Activated T-cell treated with anti-CD3 and anti-CD28 coated beads for 48 hours (primary cell): ENCODE measurements around the gene FNBP1.
"Not testable (repeated sequence)": the region's sequence is repeated elsewhere in the genome, so short reads cannot be mapped to it uniquely, and the experiment has no call there.

ENCODE experiments used
- DNase-seq: peaks from one replicate; pipeline ENCODE4 v3.0.0-alpha.2; 2020; ENCODE audit warnings: low read depth

The FNBP1 gene

DNA sequence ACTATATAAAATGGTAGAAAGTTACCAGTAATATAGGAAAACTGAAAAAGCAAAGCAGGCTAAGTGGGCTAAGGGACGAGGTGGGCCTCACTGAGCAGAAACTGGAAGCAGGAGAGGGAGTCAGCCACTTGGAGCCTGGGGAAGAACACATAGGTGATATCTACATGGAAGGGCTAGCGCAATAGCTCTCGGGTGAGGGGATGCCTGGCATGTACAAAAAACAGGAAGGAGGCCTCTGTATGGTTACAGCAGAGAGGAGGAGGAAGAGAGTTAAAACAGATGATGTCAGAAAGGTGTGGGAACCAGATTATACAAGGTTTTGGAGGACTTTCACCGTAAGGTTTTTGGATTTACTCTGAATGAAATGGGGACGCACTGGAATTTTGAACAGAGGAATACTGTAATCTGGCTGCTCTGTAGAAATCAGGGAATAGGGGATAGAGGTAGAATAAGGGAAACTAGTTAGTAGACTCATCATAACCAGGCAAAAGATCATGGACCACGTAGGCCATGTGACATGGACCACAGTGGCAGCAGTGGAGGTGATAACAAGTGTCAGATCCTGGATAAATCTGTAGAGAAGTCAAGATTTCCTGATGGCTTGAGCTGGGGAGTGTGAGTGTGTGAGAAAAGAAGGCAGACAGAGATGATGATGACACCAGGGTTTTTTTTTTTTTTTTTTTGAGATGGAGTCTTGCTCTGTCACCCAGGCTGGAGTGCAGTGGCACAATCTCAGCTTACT is 52.5 kb downstream of the FNBP1 start:
- DNase-seq, result no peak

DNA sequence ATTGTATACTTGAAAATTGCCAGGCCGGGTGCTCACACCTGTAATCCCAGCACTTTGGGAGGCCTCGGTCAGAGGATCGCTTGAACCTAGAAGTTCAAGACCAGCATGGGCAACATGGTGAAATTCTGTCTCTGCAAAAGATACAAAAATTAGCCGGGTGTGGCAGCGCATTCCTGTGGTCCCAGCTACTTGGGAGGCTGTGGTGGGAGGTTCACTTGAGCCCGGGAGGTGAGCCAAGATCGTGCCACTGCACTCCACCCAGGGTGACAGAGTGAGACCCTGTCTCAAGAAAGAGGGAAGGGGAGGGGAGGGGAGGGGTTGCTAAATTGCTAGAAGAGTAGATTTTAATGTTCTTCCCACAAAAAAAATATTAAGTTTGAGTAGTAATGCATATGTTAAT is 53.2 kb downstream of the FNBP1 start:
- no peak for DNase-seq

DNA sequence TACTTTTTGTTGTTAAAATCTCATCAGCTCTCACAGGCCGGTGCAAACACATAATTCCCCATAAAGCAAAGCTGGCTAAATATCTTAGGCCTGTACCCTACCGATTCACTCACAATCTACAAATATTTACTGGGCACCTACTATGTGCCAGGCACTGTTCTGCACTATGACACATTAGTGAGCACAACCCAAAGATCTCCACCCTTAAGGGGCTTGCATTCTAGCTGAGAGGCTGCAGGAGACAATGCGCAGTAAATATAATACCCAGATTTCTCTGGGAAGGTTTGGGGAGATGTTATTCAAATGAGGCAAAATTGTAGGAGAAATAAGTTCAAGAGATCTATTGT is 53.7 kb downstream of the FNBP1 start:
- no peak for DNase-seq

DNA sequence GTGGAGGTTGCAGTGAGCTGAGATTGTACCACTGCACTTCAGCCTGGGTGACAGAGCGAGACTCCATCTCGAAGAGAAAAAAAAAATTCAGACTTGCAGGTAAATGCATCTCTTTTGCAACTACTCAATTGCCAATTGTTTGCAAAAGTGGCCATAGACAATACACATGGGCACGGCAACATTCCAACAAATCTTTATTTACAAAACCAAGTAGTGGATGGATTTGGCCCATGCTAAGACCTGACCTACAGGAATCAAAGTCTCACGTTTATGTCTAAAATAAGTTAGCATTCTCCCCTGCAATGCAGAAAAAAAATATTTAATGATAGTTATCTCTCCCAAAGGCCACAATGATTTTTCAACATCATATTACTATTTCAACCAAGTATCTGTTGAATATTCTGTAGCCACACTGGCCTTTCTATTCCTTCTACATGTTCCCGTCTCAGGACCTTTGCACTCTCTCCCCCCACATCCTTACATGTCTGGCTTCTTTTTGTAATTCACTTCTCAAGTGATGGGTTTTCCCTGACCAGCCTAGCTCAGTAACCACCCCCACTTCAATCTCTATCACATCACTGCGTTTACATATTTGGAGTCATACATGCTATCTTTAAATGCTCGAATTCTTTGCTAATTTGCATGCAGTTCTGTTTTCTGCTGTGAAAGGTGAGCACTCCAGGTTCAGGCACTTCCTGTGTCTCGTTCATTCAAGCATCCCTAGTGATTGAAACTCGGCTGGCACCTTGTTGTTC is 54.2 kb downstream of the FNBP1 start:
- no peak for DNase-seq

DNA sequence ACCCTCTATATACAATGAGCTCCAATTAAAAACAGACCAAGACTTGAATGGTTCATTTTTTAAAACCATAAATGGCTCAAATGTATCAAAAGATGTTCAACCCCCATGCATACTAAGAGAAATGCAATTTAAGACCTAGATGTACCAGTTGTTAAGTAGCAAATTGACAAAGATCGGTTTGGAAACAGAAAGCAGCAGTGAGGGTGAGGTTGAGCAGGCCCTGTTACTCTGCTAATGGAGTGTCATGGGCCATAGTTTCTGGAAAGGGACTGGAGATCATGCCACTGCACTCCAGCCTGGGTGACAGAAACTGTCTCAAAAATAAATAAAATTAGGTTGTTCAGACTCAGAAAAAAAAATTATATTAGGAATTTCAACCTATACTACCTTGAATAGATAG is 55.0 kb downstream of the FNBP1 start:
- no peak for DNase-seq

DNA sequence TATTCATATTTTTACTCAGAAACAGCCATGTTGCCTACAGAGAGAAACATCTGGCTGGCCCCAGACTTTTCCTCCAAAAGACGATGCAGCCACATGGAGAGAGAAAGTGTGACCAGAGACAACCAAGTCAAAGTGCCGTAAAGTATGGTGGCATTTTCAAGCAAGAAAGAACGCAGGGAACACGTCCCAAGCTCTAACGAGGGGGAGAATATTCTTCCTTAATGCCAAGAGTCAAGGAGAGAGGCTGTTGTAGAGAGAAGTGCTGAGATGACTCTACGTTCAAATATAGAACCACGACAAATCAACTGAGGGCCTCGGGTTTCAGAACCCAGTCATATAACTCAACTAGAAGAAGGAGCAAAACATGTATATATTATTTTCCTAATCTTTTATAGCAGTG is 55.9 kb downstream of the FNBP1 start:
- DNase-seq, result no peak

DNA sequence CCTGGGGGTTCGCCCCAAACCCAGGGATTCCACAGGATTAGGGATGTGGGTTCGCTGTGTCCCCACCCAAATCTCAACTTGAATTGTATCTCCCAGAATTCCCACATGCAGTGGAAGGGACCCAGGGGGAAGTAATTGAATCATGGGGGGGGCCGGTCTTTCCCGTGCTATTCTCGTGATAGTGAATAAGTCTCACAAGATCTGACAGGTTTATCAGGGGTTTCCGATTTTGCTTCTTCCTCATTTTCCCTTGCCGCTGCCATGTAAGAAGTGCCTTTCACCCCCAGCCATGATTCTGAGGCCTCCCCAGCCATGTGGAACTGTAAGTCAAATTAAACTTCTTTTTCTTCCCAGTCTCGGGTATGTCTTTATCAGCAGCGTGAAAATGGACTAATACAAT is 58.4 kb downstream of the FNBP1 start:
- not testable (repeated sequence) for DNase-seq

DNA sequence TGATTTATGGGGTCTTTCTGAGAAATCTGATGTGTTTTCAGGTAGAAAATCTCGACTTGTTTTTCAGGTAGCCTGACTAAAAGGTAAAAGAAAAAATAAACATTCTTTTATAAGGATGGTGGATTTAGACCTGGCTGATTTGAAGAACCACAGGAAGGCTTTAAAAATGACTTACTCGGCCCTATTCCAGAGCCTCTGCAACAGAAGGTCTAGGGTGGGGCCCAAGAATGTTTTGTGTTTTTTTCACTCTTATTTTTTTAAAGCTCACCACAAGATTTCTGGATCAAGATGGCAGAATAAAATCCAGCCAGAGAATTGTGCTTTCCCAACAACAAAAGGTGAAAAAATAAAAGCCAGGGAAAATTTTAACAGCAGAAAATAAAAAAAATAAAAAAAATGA is 59.1 kb downstream of the FNBP1 start:
- DNase-seq, result no peak

DNA sequence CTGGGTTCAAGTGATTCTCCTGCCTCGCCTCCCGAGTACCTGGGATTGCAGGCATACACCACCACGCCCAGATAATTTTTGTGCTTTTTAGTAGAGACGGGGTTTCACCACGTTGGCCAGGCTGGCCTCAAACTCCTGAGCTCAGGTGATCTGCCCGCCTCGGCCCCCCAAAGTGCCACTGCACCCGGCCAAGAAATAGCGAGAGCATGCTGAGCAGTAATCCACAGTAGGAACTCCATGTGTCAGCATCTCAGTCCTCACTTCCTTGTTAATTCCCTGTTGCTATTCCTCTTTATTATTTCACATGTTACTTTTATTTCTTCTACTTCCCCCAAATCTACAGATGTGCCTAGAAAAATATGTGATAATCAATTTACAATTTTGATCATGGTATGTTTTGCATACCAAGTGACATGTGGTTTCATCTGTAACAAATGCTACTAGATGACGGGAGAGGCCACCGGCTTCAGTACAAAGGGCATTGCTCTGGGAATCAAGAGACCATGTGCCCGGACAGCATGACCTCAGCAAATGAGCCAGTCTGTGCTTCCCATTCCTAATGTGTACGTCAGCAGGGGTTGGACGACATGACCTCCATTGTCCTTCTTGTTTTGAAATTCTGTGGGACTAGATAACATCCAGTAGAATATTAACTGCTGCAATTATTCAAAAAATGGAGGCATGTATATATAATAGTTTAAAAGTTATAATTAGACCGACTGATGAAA is 61.6 kb downstream of the FNBP1 start:
- DNase-seq, result no peak

DNA sequence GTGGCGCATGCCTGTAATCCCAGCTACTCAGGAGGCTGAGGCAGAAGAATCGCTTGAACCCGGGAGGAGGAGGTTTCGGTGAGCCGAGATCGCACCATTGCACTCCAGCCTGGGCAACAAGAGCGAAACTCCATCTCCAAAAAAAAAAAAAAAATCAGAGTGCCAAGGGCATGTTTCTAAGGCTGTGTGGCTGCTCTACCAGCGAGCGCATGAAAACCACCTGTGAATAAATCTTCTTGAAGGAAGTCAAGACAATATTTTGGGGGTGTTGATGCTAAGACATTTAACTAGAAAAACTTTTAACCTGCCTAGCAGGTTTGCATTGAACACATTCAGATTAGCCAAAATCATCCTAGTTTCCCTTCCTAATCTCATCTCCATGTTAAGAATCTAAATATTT is 62.8 kb downstream of the FNBP1 start:
- not testable (repeated sequence) for DNase-seq

DNA sequence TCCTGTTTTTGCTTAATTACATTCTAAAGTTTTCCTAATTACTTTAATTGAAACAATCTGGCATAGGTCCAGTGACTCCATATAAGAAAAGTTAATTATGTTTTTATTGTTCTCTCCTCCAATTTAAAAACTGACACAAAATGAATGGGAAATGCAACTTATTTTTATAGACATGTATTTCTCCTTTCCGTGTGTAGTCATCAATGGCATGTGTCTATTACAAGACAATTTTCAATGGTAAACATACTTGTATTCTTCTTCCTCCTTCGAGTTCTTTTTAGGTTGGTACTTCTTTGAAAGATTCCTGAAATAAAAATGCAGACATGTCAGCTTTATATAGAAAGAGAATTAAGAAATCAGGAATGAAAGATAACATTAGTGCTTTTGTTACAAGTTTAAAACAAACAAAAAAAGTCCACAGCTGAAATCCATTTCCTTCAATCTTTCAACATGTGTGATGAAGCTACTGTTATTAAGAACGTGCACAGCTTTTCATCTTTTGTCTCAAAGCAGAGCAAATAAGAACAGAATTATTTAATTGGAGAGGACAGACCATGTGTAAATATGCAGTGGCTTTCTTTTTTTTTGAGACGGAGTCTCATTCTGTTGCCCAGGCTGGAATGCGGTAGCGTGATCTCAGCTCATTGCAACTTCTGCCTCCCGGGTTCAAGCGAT is 63.8 kb downstream of the FNBP1 start:
- DNase-seq, result no peak

DNA sequence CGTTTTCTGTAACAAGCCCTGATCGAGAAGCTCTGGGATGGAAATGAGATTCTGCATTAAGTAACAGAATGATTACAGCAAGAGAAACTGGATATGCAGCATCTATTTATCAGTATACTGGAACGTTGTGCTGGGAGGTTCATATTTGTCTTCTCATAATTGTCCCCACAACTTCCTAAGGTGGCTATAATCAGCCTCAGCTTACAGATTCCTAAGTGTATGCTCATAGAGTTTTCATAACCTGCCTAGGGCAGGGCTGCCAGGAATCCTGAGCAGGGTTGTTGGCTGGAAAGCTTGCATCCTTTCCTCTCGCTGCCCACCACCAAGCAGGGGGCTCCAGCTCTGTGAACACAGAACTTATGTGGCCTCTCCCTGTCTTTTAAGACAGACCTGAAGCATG is 70.2 kb downstream of the FNBP1 start:
- DNase-seq, result no peak

DNA sequence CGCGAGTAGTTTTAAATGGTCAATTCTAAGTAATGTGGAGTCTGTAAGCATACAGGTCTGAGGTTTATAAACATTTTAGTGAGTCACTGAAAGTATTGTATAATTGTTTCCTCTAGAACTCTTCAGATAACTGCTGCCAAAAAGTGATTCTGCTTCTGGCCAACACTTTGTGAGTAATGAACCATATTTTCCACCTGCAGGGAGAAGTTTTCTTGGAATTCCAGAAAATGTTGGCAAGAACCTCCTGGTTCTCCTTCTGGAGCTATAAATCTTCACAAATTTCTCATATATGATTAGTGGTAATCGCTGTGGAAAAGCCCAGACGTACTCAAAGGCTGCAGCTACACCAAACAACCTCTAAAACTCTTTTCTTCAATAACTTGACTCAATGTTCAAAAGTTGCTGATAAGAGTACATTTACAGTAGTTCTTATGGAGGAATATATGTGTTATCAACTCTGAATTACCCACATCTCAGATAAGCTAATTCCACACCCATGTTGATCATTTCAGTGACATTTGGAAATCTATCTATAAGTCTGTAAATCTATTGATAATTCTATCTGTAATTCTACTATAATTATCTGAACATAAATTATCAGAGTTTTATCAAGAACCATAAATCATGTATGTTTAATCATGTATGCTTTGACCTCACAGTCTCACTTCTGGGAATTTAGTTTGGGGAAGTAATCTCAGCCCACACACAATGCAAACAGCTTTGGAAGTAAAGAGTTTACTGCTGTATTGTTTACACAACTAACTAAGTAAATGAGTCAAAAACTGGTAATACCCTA is 74.1 kb downstream of the FNBP1 start:
- DNase-seq, result no peak

DNA sequence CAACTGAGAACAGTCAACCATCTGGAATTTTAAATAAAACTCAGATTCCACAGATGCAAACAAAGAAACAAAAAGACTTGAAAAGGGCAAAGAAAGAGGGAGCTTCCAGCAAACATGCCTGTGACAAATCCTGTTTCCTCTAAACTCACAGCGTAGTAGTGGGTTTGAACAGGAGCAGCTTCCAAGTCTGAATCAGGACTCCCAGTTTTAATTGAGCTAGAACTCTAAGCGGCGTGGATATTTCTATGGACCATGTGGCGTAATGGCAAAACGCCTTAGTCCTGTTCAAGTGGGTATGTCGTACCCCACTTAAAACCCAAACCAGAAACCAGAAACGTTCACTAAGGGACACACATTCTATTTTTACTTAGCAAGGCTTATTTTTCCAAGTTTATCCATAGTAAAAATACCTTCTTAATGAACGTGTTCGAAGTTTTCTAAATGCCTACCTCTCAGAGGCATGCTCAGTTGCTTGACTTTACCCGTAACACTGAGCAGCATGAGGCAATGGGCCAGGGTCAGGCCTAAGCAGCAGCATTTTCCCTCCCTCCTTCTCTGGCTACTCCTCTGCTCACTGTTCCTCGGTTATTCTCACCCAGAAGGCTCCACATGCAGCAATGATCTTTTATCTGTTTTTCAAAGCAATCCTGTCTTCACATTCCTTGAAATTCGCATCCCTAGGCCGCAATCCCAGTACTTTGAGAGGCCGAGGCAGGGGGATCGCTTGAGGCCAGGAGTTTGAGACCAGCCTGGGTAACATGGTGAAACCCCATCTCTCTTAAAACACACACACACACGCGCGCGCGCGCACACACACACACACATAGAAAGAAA is 77.9 kb downstream of the FNBP1 start:
- DNase-seq, result no peak

DNA sequence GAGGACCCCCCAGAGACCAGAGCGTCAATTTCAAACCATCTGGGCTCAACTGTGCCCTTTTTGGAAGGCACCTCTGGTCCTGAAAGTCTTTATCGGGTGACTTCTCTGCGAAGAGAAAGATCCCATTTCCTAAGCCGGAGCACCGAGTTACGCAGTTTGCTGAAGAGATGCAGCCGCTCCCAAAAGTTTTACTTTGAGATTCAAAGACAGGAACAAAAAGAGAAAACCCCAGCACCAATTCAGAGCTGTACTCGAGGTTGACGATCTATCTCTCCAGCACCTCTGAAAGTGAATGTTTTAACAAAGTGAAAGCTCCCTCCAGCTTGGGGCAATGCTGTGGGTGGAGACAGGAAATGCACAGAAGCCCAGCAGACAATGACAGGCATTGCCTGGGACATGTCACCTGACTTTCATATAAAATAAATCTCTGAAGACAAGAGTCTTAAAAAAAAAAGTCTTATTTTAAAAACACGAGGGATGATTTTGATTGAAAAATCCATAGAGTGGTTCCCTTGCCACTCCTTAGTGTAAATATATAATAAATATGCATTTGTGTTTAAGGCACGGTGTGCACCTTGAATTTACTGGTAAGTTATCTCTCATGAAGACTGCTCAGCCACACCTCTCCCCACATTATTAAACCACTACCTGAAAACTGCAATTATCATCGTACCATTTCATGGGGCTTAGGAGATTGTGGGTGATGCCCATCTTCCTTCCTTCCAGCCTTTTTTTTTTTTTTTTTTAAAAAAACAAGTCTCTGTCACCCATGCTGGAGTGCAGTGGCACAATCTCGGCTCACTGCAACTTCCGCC is 79.9 kb downstream of the FNBP1 start:
- DNase-seq, result peak; percentile 48

DNA sequence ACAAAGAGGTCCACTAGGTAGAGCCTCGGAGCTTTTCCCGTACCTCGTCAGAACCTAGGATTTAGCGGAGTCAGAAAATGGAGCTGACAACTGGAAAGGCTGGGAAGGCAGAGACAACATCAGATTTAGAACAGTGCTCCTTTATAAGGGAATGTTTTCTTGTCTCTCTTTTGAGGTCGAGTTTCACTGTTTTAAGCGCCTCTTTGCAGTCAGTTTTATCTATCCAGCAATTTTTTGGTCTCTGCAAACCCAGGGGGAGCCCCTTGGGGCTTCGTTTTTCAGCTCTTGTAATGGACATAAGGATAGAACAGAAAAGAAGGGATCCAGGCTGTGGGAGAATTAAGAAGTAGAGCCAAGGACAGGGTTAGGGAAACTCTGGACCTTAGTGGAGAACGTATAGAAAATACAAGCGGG is 80.5 kb downstream of the FNBP1 start:
- no peak for DNase-seq

DNA sequence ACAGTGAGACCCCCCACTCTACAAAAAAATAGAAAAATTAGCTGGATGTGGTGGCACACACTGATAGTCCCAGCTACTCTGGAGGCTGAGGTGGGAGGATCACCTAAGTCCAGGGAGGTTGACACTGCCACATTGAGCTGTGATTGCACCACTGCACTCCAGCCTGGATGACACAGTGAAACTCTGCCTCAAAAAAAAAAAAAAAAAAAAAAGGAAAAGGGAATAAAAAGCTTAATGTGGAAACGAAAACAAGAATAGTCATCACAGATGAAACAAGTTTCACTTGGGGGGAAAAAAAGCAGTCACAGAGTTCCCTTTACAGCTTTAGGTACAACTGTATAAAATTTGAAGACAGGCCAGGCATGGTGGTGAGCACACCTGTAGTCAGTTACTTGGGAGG is 84.2 kb downstream of the FNBP1 start:
- DNase-seq, result no peak

DNA sequence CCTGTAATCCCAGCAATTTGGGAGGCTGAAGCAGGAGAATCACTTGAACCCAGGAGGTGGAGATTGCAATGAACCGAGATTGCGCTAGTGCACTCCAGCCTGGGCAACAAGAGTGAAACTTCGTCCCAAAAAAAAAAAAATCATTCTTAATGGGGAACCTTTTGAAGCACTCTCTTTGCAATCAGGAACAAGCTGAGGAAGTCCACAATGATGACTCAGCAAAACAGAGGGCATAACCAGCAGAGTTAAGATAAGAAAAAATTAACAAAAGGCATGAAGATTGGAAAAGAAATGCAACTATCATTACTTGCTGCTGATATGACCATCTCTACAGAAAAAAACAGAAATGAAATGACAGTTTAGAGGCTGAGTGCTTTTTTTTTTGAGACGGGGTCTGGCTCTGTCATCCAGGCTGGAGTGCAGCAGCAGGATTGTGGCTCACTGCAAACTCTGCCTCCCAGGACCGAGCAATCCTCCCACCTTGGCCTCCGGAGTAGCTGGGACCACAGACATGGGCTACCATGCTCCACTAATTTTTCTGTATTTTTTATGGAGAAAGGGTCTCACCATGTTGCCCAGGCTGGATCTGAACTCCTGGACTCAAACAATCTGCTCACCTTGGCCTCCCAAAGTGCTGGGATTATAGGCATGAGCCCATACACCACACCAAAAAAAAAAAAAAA is 88.0 kb downstream of the FNBP1 start:
- no peak for DNase-seq

DNA sequence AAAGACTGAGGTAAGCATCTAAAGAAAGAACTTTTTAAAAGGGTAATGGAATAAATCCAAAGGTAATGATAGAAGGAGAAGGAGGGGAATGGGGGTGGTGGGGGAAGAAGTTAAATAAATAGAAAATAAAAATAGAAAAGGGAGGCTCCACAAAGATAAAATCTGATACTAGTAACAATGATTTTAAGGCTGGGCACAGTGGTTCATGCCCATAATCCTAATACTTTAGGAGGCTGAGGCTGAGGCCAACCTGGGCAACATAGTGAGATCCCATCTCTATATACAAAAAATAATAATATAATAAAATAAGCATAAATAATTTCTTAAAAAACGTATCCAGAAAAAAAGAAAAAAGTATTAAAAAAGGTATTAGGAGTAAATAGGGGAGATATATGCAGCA is 89.3 kb downstream of the FNBP1 start:
- no peak for DNase-seq
